GM12875 (cell line): ENCODE measurements around the gene CNTN3.

ENCODE experiments used
- H3K4me3 ChIP-seq: one replicate; pipeline ENCODE4 v1.5.1; 2011; ENCODE audit warnings: low read depth, low read length, control low read depth
- CTCF ChIP-seq: IDR thresholded peaks from 2 replicates; pipeline ENCODE4 v1.5.1; 2011; ENCODE audit warnings: low read depth, mild to moderate bottlenecking, control low read depth, inconsistent platforms, low read length, moderate library complexity, borderline replicate concordance; ENCODE audit not compliant: insufficient read depth

CNTN3 gene

GRCh38 chr3:74601793-74602192 is 12.7 kb downstream of the CNTN3 start:
- no peak overlapping the region for H3K4me3 ChIP-seq
- TF ChIP-seq CTCF: no peak

- no peak for TF ChIP-seq CTCF
- H3K4me3 ChIP-seq: no peak overlapping the region
Observed at GRCh38 chr3:74599564-74599963, 14.9 kb downstream of the CNTN3 start.

GRCh38 chr3:74593152-74593551 is 21.3 kb downstream of the CNTN3 start:
- TF ChIP-seq CTCF: no peak
- no peak overlapping the region for H3K4me3 ChIP-seq

- no peak for TF ChIP-seq CTCF
- no peak overlapping the region for H3K4me3 ChIP-seq
Observed at GRCh38 chr3:74592359-74592758, 22.1 kb downstream of the CNTN3 start.

GRCh38 chr3:74591946-74592345 is 22.5 kb downstream of the CNTN3 start:
- H3K4me3 ChIP-seq: no peak overlapping the region
- no peak for TF ChIP-seq CTCF

- no peak overlapping the region for H3K4me3 ChIP-seq
- no peak for TF ChIP-seq CTCF
Observed at GRCh38 chr3:74591342-74591741, 23.1 kb downstream of the CNTN3 start.

- TF ChIP-seq CTCF: no peak
- H3K4me3 ChIP-seq: no peak overlapping the region
Observed at GRCh38 chr3:74590620-74591262, 23.7 kb downstream of the CNTN3 start.
